Adrenal gland (tissue), 12 donors: ENCODE data around the gene NPVF. TPM values are rescaled to one million over a fixed set of nuclear protein-coding genes. Genes with fewer than 3 reads are reported as not detected.

Source experiments
- DNase-seq, 7 donors: peaks; one replicate each; pipeline ENCODE4 v3.0.0-alpha.2; 2019 to 2020
- H3K27ac ChIP-seq, 5 donors: fragments of 200-600 bp; sonication (generic) in 4 of 5; 1 replicate in 3 of 5; 2 replicates in 2 of 5; pipeline versions ENCODE4 v1.5.1 to v1.8.0; 2016 to 2020; ENCODE audit warnings: mild to moderate bottlenecking in 1 of 5
- H3K27me3 ChIP-seq: fragments of 200-600 bp; 2 replicates; pipeline ENCODE4 v1.8.0; 2021
- H3K36me3 ChIP-seq, 2 donors: fragments of 200-600 bp; replicated peaks in 1 of 2; 1 replicate in 1 of 2; 2 replicates in 1 of 2; pipeline versions ENCODE4 v1.5.1 to v1.8.0; 2018 to 2022
- H3K4me1 ChIP-seq, 2 donors: fragments of 200-600 bp; replicated peaks in 1 of 2; 1 replicate in 1 of 2; 2 replicates in 1 of 2; pipeline versions ENCODE4 v1.5.1 to v1.8.0; 2018 to 2021
- H3K4me3 ChIP-seq, 4 donors: fragments of 200-600 bp; sonication (generic) in 3 of 4; one replicate each; pipeline ENCODE4 v1.5.1; 2016 to 2018
- H3K9me3 ChIP-seq, 3 donors: fragments of 200-600 bp; sonication (generic) in 1 of 3; replicated peaks in 1 of 3; 1 replicate in 2 of 3; 2 replicates in 1 of 3; pipeline versions ENCODE4 v1.5.1 to v1.8.0; 2016 to 2021
- POLR2A ChIP-seq, 2 donors: fragments of 450-650 bp; IDR thresholded peaks; one replicate each; pipeline ENCODE4 v1.6.1; 2017; ENCODE audit warnings: antibody characterized with exemption in 2 of 2, mild to moderate bottlenecking in 2 of 2, moderate library complexity in 1 of 2
- WGBS, 4 donors: extraction: QIAGEN DNeasy Blood & Tissue Kit in 2 of 4; methylation state at CpG; one replicate each; pipeline versions ENCODE4 v1.1.5 to v1.1.7; 2013 to 2017; 5-methylcytosine and 5-hydroxymethylcytosine counted together
- intact Hi-C, 2 donors: fragments of 100-400 bp; cut with DNase I; formaldehyde crosslinking; loops; one replicate each; pipeline versions ENCODE4 v1.14.1 to v1.15.0; 2022 to 2023
- polyA plus RNA-seq, 3 donors: library from polyadenylated mRNA; stranded (reverse); fragments of 200-250 nt in 2 of 3; fragments of 350-450 nt in 1 of 3; fragmentation: Illumina TruSeq in 1 of 3; extraction: RNeasy Lipid Tissue Mini Kit (QIAGEN cat#74804) in 1 of 3; gene quantifications; one replicate each; pipeline ENCODE4 v1.2.3, GENCODE V29; 2013 to 2014
- small RNA-seq, 2 donors: library from RNA; depleted of rRNA; stranded (forward); fragments of <200 nt; gene quantifications; one replicate each; pipeline ENCODE3, GENCODE V24; 2016
- total RNA-seq, 9 donors: library from RNA; depleted of rRNA in 4 of 9; stranded (reverse); fragments of >200 nt in 4 of 9; fragments of 120-200 nt in 1 of 9; fragmentation: NEBNext Ultra II Directional in 1 of 9; extraction: Animal tissue kit (Norgen Biotek cat#: 25700) in 1 of 9; gene quantifications; one replicate each; pipeline versions ENCODE4 v1.1.0 to v1.2.4, GENCODE V29; 2013 to 2023
- TF ChIP-seq, protein P1 (sequence below), 6 experiments: fragments of 450-650 bp in 4 of 6; fragments of 200-600 bp in 2 of 6; sonication (generic) in 1 of 6; IDR thresholded peaks; 1 replicate in 5 of 6; 2 replicates in 1 of 6; pipeline versions ENCODE4 v1.5.1 to v1.8.0; 2016 to 2021; ENCODE audit warnings: antibody characterized with exemption in 6 of 6, mild to moderate bottlenecking in 2 of 6, moderate library complexity in 1 of 6
- donor health status: healthy with polysubstance abuse.
- donor health status: Bipolar disorder and iron deficiency.
- donor health status: DM: yes; HTN: yes; CAD: no.
- donor health status: DM: no; HTN: no; CAD: no.
- donor health status: DM: no; HTN: no; CAD: no.
- donor health status: DM: yes; HTN: yes; CAD: no.

Gene NPVF
- total and polyA plus RNA-seq, 12 donors, result not detected

DNA sequence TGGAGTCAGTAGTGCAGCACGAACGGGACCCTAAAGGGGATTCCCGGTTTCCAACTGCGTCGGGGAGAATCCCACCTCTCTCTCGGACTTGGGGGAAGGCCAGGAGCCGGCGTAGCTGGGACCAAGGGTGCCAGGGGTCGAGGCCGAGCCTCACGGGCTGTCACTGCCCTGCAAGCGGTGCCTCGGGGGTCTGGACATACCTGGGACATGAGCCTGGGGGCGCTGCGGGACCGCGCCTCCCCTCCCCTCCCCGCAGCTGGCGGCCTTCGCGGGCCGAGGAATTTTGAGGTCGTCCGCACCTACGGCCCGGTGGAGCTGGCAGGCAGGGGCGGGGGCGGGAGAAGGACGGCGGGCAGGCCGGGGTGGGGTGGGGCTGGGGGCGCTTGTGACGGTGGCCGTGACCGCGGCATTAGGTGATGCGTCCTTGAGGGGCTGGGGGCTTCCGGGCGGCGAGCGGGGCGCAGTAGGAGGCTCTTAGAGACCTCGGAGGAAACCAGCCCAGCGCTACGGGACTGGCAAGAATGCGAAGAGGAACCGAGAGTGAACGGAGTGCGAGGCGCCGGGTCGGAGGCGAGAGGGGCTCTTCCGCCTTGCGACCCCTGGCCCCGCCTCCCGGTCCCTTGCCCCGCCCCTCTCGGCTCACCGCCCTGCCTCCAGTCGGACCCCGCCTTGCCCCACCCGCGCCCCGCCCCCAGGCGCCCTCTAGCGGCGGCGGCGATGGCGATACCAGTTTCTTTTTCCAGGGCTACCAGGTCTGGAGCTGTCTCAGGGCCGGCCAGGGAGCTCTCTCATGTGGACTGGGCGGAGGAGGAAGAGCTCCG is 48.3 kb downstream of the NPVF start:
- TF ChIP-seq, protein P1, sequence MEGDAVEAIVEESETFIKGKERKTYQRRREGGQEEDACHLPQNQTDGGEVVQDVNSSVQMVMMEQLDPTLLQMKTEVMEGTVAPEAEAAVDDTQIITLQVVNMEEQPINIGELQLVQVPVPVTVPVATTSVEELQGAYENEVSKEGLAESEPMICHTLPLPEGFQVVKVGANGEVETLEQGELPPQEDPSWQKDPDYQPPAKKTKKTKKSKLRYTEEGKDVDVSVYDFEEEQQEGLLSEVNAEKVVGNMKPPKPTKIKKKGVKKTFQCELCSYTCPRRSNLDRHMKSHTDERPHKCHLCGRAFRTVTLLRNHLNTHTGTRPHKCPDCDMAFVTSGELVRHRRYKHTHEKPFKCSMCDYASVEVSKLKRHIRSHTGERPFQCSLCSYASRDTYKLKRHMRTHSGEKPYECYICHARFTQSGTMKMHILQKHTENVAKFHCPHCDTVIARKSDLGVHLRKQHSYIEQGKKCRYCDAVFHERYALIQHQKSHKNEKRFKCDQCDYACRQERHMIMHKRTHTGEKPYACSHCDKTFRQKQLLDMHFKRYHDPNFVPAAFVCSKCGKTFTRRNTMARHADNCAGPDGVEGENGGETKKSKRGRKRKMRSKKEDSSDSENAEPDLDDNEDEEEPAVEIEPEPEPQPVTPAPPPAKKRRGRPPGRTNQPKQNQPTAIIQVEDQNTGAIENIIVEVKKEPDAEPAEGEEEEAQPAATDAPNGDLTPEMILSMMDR (IDR thresholded peaks at IDR 0.05), result peak; percentile 45 to 90 (median 70)
- TF ChIP-seq POLR2A (IDR thresholded peaks at IDR 0.05), result peak; percentile 30 to 41
- no peaks in the 10 kb centered on the region for H3K4me1 ChIP-seq
- H3K27ac ChIP-seq, result peak overlapping the region in 4 of 5 donors; percentile 35 to 94 (median 88)
- H3K36me3 ChIP-seq, result no peaks in the 10 kb centered on the region
- H3K27me3 ChIP-seq, result no peaks in the 10 kb centered on the region
- DNase-seq, result peak; percentile 92 to 97 (median 94)
- H3K4me3 ChIP-seq, result peak overlapping the region; percentile 56 to 93 (median 72)
- 0 to 1% (median 0%) methylated on average over 26 to 74 of the region's 74 CpGs for WGBS, 4 donors
- intact Hi-C loops, result no loop called here
- no peaks in the 10 kb centered on the region for H3K9me3 ChIP-seq

DNA sequence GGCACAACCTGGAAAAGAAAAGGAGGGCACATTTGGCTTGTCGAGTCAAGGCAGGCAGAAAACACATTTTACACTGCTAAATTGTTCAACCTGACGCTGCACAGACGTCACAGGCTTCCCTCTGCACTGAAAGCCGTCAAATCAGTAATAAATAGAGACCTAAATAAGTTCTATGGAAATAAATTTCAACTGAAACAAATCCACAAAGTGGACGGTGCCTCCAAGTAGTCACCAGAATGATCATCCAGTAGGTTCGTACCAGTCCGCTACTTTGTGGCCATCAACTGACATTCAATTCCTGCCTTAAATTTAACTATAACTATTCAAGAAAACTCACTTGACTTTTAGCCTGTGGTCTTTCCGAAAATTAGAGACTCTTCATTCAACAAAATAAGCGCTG is 49.0 kb downstream of the NPVF start:
- WGBS, 4 donors, result 38 to 54% (median 49%) methylated on average over 9 of the region's 9 CpGs

More for the DNA sequence above, 49.0 kb downstream of the NPVF start:
- H3K9me3 ChIP-seq, result no peaks in the 10 kb centered on the region
- H3K36me3 ChIP-seq, result no peaks in the 10 kb centered on the region
- intact Hi-C loops, result no loop called here
- H3K27ac ChIP-seq, result peak overlapping the region in 4 of 5 donors; percentile 35 to 94 (median 88)
- peak overlapping the region; percentile 56 to 93 (median 72) for H3K4me3 ChIP-seq
- H3K27me3 ChIP-seq, result no peaks in the 10 kb centered on the region
- DNase-seq, result peak in 3 of 7 donors; percentile 18 to 23 (median 20)
- no peak for TF ChIP-seq POLR2A (IDR thresholded peaks at IDR 0.05)
- TF ChIP-seq, protein P1 (IDR thresholded peaks at IDR 0.05), result no peak
- no peaks in the 10 kb centered on the region for H3K4me1 ChIP-seq

Small RNA genes lying within 50 kb of the gene (small RNA-seq; reads per million reads assigned to genes)
- 0 reads per million in 2 donors for gene RF00012

Other genes with a start within 250 kb of the NPVF start
- 1 to 10 TPM; 1.1 to 8.4 (median 3.4) TPM for gene OSBPL3, start 248.3 kb downstream of the NPVF start, total RNA-seq
- 1 to 10 TPM; 1.7 to 3.5 (median 1.8) TPM for gene OSBPL3, start 248.3 kb downstream of the NPVF start, polyA plus RNA-seq
- 100 to 1,000 TPM in 1 of 9 donors, 10 to 100 TPM in 8; 15.0 to 173 (median 61.3) TPM for gene CYCS, start 103.2 kb downstream of the NPVF start, total RNA-seq
- gene CYCS, start 103.2 kb downstream of the NPVF start, polyA plus RNA-seq, result 100 to 1,000 TPM in 1 of 3 donors, 10 to 100 TPM in 2; 31.0 to 241 (median 32.4) TPM